ENCODE results near the gene GOLGA2. TPM values are rescaled to one million over a fixed set of nuclear protein-coding genes. Genes with fewer than 3 reads are reported as not detected.

The GOLGA2 gene
- total RNA-seq, 6 experiments from 2014 or later: 25.0 to 53.0 (median 35.5) TPM

- Histone ChIP-seq H3K4me3 (peak overlapping the region in 2 of 3 donors; percentile 26 to 36), H3K27ac (no peak overlapping the region), H3K36me3 (no peaks in the 10 kb centered on the region), H3K9me3 (no peaks in the 10 kb centered on the region), H3K4me1 (peaks cover 0 to 25% (median 2%) of the 10 kb centered on the region in 4 donors), H3K27me3 (no peaks in the 10 kb centered on the region)
- ATAC-seq (peak; percentile 90 to 96 (median 92)), DNase-seq (peak; percentile 92 to 97 (median 94))
- intact Hi-C loops (cut with DNase I): no loop called here
- no peak for TF ChIP-seq CTCF (IDR thresholded peaks at IDR 0.05)
- no peak for TF ChIP-seq POLR2A (IDR thresholded peaks at IDR 0.05)
- 21% methylated on average over 28 of the region's 47 CpGs for WGBS (ENCODE audit: insufficient coverage, low coverage, low lambda C conversion rate, missing lambda C conversion rate)
Measured at GRCh38 chr9:128218518-128219389, 57.1 kb downstream of the GOLGA2 start.

- Histone ChIP-seq H3K27me3 (no peaks in the 10 kb centered on the region), H3K4me1 (peaks cover 0 to 25% (median 2%) of the 10 kb centered on the region in 4 donors), H3K9me3 (no peaks in the 10 kb centered on the region), H3K27ac (no peak overlapping the region), H3K36me3 (no peaks in the 10 kb centered on the region), H3K4me3 (peak overlapping the region in 2 of 3 donors; percentile 26 to 36)
- intact Hi-C loops (cut with DNase I): no loop called here
- 60% methylated on average over 6 of the region's 11 CpGs for WGBS (ENCODE audit: insufficient coverage, low coverage, low lambda C conversion rate, missing lambda C conversion rate)
- DNase-seq: no peak
- no peak for ATAC-seq
- TF ChIP-seq CTCF (IDR thresholded peaks at IDR 0.05): no peak
- no peak for TF ChIP-seq POLR2A (IDR thresholded peaks at IDR 0.05)
Measured at GRCh38 chr9:128218172-128218517, 57.7 kb downstream of the GOLGA2 start.

DNA sequence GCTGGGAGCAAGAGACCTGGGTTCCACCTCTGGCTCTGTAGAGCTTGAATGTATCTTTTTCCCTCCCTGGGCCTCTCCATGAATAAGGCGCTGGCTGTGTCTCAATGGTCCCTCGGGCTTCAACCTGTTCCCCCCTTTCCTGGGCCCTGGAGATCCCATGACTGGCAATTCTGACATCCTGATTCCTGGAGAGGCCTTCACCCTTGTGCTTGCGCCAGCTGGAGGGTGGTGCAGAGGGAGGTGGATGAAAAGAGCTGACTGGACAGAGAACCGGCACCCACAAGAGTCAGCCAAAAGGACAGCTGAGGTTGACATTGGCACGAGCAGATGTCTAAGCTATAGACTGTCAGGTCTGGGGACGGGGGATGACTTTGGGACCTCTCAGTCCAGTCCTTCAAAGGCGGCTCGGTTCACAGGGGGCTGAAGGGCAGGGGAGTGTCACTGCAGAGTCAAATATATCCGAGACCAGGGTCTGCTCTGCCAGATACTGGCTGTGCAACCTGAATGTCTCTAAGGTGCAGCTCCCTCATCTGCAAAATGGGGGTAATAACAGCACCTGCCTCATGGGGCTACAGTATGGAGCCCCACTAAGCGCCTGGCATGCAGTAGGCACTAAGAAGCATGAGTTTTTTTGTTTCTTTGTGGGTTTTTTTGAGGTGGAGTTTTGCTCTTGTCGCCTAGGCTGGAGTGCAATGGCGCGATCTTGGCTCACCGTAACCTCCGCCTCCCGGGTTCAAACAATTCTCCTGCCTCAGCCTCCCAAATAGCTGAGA is 58.8 kb downstream of the GOLGA2 start:
- Histone ChIP-seq H3K36me3 (no peaks in the 10 kb centered on the region), H3K9me3 (no peaks in the 10 kb centered on the region), H3K4me3 (no peak overlapping the region), H3K27me3 (no peaks in the 10 kb centered on the region), H3K4me1 (peaks cover 0 to 32% (median 3%) of the 10 kb centered on the region in 4 donors), H3K27ac (peak overlapping the region in 1 of 3 donors; percentile 52)
- DNase-seq (peak in 2 of 3 donors; percentile 86 to 87), ATAC-seq (peak; percentile 9 to 77 (median 38))
- WGBS (ENCODE audit: insufficient coverage, low coverage, low lambda C conversion rate, missing lambda C conversion rate): 25% methylated on average over 3 of the region's 16 CpGs
- intact Hi-C loops (cut with DNase I): no loop called here
- TF ChIP-seq POLR2A (IDR thresholded peaks at IDR 0.05) (no peak), CTCF (IDR thresholded peaks at IDR 0.05) (no peak)

DNA sequence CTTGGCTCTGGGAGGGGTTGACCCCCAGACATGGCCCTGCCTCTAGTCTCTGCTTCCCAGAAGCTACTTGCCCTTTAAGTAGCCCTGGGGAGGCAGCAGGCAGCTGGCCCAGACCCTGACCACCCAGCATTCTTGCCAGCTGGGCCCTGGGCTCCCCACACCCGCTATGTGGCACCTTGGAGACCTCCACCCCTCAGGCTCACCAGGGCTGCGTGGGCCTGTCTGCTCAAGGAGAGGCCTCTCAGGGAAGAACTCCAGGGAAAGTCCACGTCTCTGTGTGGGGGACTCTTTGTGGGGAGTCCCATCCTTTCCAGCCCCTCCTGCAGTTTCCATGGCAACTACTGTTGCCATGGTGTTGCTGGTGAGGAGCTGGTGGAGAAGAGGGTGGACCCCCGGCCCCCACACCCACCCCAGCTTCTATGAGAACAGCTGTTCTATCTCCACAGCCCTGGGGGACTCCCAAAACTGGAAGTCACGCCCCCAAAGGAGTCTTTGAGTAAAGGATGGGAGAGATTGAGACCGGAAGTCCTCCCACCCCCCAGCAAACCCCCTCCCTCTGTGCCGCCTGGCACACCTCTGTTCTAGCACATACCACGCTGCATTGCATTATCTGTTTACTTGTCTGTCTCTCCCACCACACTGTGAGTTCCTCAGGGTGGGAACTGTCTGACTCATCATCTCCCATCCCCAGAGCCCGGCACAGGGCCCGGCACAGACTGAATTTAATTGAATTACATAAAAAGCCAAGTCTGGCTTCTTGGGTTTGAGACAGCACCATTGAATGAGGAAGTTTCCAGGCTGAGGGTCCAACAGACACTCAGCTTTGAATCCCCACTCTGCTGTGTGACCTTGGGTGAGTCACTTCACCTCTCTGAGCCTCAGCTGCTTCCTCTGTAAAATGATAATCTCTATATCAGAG is 60.1 kb downstream of the GOLGA2 start:
- Histone ChIP-seq H3K27me3 (no peaks in the 10 kb centered on the region), H3K4me3 (no peak overlapping the region), H3K36me3 (no peaks in the 10 kb centered on the region), H3K27ac (no peak overlapping the region), H3K4me1 (peaks cover 0 to 43% (median 6%) of the 10 kb centered on the region in 4 donors), H3K9me3 (no peaks in the 10 kb centered on the region)
- ATAC-seq (no peak), DNase-seq (no peak)
- TF ChIP-seq POLR2A (IDR thresholded peaks at IDR 0.05) (no peak), CTCF (IDR thresholded peaks at IDR 0.05) (no peak)
- intact Hi-C loops (cut with DNase I): no loop called here
- no CpG with 5 or more reads among the region's 10 CpGs for WGBS (ENCODE audit: insufficient coverage, low coverage, low lambda C conversion rate, missing lambda C conversion rate)

Measured in right lobe of liver (tissue), 6 donors.